Activated CD4-positive, alpha-beta T cell treated with anti-CD3 and anti-CD28 coated beads for 1 hour (primary cell): ENCODE results near the gene MRPS22.
A peak's percentile ranks its signal among the peaks of the same experiment; 100 is the strongest.
"Not testable (repeated sequence)": the region's sequence is repeated elsewhere in the genome, so short reads cannot be mapped to it uniquely, and the experiment has no call there.

Source experiments
- DNase-seq: peaks from one replicate; pipeline ENCODE4 v3.0.0-alpha.2; 2020

The MRPS22 gene

GRCh38 chr3:139312959-139313358, 30.9 kb upstream of the MRPS22 start:
- DNase-seq, result no peak

GRCh38 chr3:139313921-139314320, 29.9 kb upstream of the MRPS22 start:
- DNase-seq, result no peak

- DNase-seq, result no peak
Observed at GRCh38 chr3:139317215-139317614, 26.6 kb upstream of the MRPS22 start.

- no peak for DNase-seq
Observed at GRCh38 chr3:139317660-139318430, 26.0 kb upstream of the MRPS22 start.

- no peak for DNase-seq
Observed at GRCh38 chr3:139318431-139318816, 25.4 kb upstream of the MRPS22 start.

GRCh38 chr3:139318826-139319225, 25.0 kb upstream of the MRPS22 start:
- no peak for DNase-seq

- DNase-seq, result no peak
Observed at GRCh38 chr3:139319428-139320402, 24.1 kb upstream of the MRPS22 start.

GRCh38 chr3:139320551-139321309, 23.1 kb upstream of the MRPS22 start:
- DNase-seq, result no peak

- DNase-seq, result no peak
Observed at GRCh38 chr3:139322346-139322745, 21.5 kb upstream of the MRPS22 start.

GRCh38 chr3:139323146-139323545, 20.7 kb upstream of the MRPS22 start:
- DNase-seq, result no peak

- no peak for DNase-seq
Observed at GRCh38 chr3:139324456-139324855, 19.4 kb upstream of the MRPS22 start.

- no peak for DNase-seq
Observed at GRCh38 chr3:139325551-139325950, 18.3 kb upstream of the MRPS22 start.

GRCh38 chr3:139326131-139326530, 17.7 kb upstream of the MRPS22 start:
- no peak for DNase-seq

GRCh38 chr3:139326707-139327106, 17.1 kb upstream of the MRPS22 start:
- DNase-seq, result no peak

- DNase-seq, result no peak
Observed at GRCh38 chr3:139327231-139327630, 16.6 kb upstream of the MRPS22 start.

GRCh38 chr3:139327861-139328260, 16.0 kb upstream of the MRPS22 start:
- no peak for DNase-seq

GRCh38 chr3:139328356-139328755, 15.5 kb upstream of the MRPS22 start:
- DNase-seq, result no peak

GRCh38 chr3:139329364-139329850, 14.4 kb upstream of the MRPS22 start:
- peak; percentile 72 for DNase-seq

GRCh38 chr3:139332092-139332491, 11.7 kb upstream of the MRPS22 start:
- no peak for DNase-seq

GRCh38 chr3:139334675-139335074, 9.1 kb upstream of the MRPS22 start:
- DNase-seq, result not testable (repeated sequence)

- no peak for DNase-seq
Observed at GRCh38 chr3:139338405-139338804, 5.4 kb upstream of the MRPS22 start.

- no peak for DNase-seq
Observed at GRCh38 chr3:139339219-139339906, 4.5 kb upstream of the MRPS22 start.
